LoVo (cell line): ENCODE results near the gene RNF220.
A peak's percentile ranks its signal among the peaks of the same experiment; 100 is the strongest.
"Not testable (repeated sequence)": the region's sequence is repeated elsewhere in the genome, so short reads cannot be mapped to it uniquely, and the experiment has no call there.

Experiments used
- DNase-seq: peaks from one replicate; pipeline ENCODE4 v3.0.0-alpha.2; 2016; ENCODE audit warnings: low spot score

Gene RNF220

DNA sequence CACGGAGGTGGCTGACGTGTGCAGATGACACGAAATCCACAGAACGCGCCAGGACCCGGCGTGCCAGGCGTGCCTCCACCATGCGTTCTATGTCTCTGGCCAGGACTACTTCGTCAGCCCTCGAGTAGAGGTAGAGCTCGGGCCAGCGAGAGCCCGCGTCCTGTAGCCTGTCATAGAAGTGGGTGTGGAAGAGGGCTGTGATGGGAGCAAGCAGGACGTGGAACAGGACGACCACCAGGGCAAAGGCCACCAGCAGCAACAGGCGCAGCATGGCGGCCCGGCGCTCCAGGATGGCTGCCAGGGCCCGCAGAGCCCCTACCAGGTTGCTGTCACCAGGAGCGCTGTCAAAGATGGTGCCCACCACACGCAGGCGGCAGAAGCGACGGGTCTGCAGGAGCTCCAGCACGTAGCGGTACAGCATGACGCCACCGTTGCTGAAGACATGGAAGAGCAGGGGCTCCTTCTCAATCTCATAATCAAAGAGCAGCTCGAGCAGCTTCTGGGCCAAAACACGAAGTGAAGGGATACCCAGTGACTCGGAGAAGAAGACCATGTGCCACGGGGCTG is 249.6 kb downstream of the RNF220 start:
- DNase-seq = no peak

GRCh38 chr1:44655609-44656008 is 250.6 kb downstream of the RNF220 start:
- no peak for DNase-seq

- no peak for DNase-seq
Measured at GRCh38 chr1:44659566-44659965, 254.5 kb downstream of the RNF220 start.

- no peak for DNase-seq
Measured at GRCh38 chr1:44660176-44660575, 255.1 kb downstream of the RNF220 start.

- no peak for DNase-seq
Measured at GRCh38 chr1:44661781-44662682, 257.0 kb downstream of the RNF220 start.

GRCh38 chr1:44662683-44663030 is 257.6 kb downstream of the RNF220 start:
- no peak for DNase-seq

- DNase-seq = no peak
Measured at GRCh38 chr1:44663417-44663816, 258.4 kb downstream of the RNF220 start.

DNA sequence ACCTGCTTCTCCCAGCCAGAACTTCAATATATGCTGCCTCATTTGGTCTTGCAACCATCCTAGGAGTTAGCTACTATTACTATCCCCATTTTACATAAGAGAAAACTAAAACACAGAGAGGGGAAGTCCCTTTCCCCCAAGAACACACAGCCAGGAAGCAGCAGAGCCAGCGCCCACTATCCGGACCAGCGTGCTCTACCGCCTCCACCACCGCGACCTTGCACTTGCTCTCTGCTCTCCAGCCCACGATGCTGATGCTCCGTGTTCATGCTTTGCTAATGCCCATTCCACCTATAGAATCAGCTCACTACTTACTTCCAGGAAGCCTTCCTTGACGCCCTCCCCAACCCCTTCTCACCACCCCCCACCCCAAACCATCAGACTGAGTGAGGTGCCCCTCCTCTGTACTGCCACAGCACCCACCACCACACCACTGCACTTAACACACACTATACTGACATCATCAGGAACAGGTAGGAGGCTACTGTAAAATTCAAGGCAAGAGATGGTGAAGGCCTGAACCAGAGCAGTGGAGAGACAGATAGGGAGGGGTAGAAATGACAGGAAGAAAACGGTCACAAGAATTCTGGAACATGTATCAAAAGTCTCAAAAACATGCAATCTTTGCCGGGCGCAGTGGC is 259.8 kb downstream of the RNF220 start:
- no peak for DNase-seq

- not testable (repeated sequence) for DNase-seq
Measured at GRCh38 chr1:44666719-44667118, 261.7 kb downstream of the RNF220 start.

- no peak for DNase-seq
Measured at GRCh38 chr1:44670751-44671640, 265.9 kb downstream of the RNF220 start.

- no peak for DNase-seq
Measured at GRCh38 chr1:44672254-44672955, 267.4 kb downstream of the RNF220 start.

- no peak for DNase-seq
Measured at GRCh38 chr1:44672961-44673674, 268.1 kb downstream of the RNF220 start.

GRCh38 chr1:44673675-44674112 is 268.6 kb downstream of the RNF220 start:
- no peak for DNase-seq

GRCh38 chr1:44674113-44675000 is 269.3 kb downstream of the RNF220 start, which contains the start of the genes ARMH1 and TMEM53:
Gene ARMH1, plus strand, starts transcription at chr1:44674714. Its CDS starts 14,984 bp downstream, at chr1:44689698.
Gene TMEM53, minus strand, starts transcription at chr1:44674481. Its CDS starts 90 bp downstream, at chr1:44674391.
- peak; percentile 98 for DNase-seq

DNA sequence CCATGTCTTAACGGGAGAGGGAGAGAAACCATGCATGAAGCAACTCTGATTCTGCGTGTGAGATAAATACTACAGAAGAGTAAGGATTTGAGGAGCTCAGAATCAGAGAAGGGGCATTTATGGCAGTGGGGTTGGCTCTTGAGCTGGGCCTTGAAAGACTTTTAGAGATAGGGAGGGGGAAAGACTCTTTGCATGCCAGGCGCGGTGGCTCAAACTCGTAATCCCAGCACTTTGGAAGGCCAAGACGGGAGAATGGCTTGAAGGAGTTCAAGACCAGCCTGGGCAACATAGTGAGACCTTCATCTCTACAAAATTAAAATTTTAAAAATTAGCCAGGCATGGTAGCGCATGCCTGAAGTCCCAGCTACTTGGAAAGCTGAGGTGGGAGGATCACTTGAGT is 270.1 kb downstream of the RNF220 start:
- DNase-seq = no peak

- DNase-seq = peak; percentile 56
Measured at GRCh38 chr1:44676484-44677200, 271.6 kb downstream of the RNF220 start.

DNA sequence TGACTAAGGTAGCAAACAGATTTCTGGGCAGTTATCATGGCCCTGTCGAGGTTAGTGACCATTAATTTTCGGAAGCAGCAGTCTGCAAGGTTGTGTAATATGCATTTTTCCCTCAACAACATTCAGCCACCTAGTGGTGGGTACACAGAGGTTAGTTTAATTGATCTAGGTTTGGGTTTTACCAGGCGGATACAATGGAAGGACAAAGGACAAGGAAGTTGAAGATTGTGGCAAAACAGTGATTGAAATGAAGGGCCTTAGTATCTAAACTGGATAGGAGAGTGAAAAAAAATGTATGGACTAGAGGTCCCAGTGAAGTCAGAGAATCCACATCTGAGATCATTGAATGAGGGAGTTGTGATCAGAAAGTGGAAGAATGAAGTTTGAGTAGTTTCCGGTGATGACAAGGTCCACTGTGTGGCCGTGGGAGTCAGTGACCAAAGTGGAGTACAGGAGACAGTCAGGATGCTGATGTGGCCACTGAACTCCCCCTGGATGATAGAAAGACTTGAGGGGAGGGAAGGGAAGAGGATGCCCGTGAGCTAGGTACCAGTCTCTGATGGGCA is 272.2 kb downstream of the RNF220 start:
- no peak for DNase-seq

DNA sequence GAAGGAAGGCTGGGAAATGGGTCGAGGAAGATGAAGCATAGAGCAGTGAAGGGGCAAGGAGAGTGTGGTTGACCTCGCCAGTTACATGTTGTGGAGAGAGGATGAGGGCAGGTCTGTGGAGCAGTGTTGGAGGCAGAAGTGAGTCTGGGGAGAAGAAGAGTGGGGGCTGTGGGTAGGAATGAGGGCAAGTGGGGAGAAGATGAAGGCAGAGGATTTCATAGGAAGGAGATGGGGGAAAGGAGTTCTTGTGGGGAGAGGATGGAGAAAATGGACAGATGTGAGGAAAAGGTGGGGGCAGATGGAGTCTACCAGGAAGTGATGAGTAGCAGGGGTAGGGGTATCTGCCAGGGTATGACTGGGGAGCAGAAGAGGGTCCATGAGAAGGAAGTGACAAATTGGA is 273.1 kb downstream of the RNF220 start:
- no peak for DNase-seq
